BJ (cell line): ENCODE results near the gene ATG7. TPM values are rescaled to one million over a fixed set of nuclear protein-coding genes. Genes with fewer than 3 reads are reported as not detected.

Experiments
- CTCF ChIA-PET: fragments of 350-600 bp; formaldehyde crosslinking; extraction: SDS; loops from one replicate; lab custom pipeline; 2021; ENCODE audit warnings: antibody characterized with exemption, inconsistent platforms; lab: Yijun Ruan, JAX
- POLR2A ChIA-PET: fragments of 300-600 bp; sonication (Branson Sonifier 250); formaldehyde crosslinking; extraction: SDS; loops from one replicate; lab custom pipeline; 2021; ENCODE audit warnings: antibody characterized with exemption; lab: Charles Lee
- DNase-seq: peaks from one replicate; pipeline ENCODE4 v3.0.0-alpha.2; 2011; ENCODE audit warnings: low read depth
- H3K27me3 ChIP-seq: 2 replicates; pipeline ENCODE4 v1.6.0; 2011; ENCODE audit warnings: low read length; ENCODE audit not compliant: control insufficient read depth, insufficient read depth
- H3K36me3 ChIP-seq: 2 replicates; pipeline ENCODE4 v1.5.1; 2011; ENCODE audit warnings: low read length; ENCODE audit not compliant: control insufficient read depth, insufficient read depth
- H3K4me3 ChIP-seq: 2 replicates; pipeline ENCODE4 v1.5.1; 2011; ENCODE audit warnings: low read depth, mild to moderate bottlenecking, control low read depth, low read length
- CTCF ChIP-seq: IDR thresholded peaks from 2 replicates; pipeline ENCODE4 v1.5.1; 2011; ENCODE audit warnings: low read depth, mild to moderate bottlenecking, control low read depth, inconsistent platforms, low read length, moderate library complexity; ENCODE audit not compliant: insufficient read depth
- polyA plus RNA-seq: library from polyadenylated mRNA; depleted of rRNA; stranded (reverse); fragments of >200 nt; gene quantifications from 2 replicates; pipeline ENCODE4 v1.2.3, GENCODE V29; 2011

Gene ATG7
- polyA plus RNA-seq, 1 experiment, result 26.2 TPM

GRCh38 chr3:11238060-11238459 lies 34.1 kb upstream of the ATG7 start:
- Histone ChIP-seq H3K4me3 (no peak overlapping the region), H3K36me3 (no peaks in the 10 kb centered on the region), H3K27me3 (no peaks in the 10 kb centered on the region)
- ChIA-PET POLR2A (interaction anchor here (0.6 to 1.0 kb wide), 2 partner anchors 34 to 400 kb away, joined by 4 read pairs; partner anchors contain the start of gene ATG7), CTCF (interaction anchor here (0.8 to 2.6 kb wide), 3 partner anchors 27 to 97 kb away, joined by 3 to 24 read pairs (median 4); no protein-coding TSS in a partner anchor)
- TF ChIP-seq CTCF, result no peak
- peak; percentile 88 for DNase-seq

- TF ChIP-seq CTCF, result no peak
- Histone ChIP-seq H3K27me3 (no peaks in the 10 kb centered on the region), H3K36me3 (no peaks in the 10 kb centered on the region), H3K4me3 (no peak overlapping the region)
- DNase-seq, result peak; percentile 80
- POLR2A ChIA-PET, result no interaction called here
- CTCF ChIA-PET, result interaction anchor here (1.7 kb wide), 1 partner anchor 84 kb away, joined by 3 read pairs; no protein-coding TSS in a partner anchor
Measured at GRCh38 chr3:11238880-11239279, 33.3 kb upstream of the ATG7 start.

GRCh38 chr3:11239796-11240195 lies 32.4 kb upstream of the ATG7 start:
- CTCF ChIA-PET, result no interaction called here
- Histone ChIP-seq H3K27me3 (no peaks in the 10 kb centered on the region), H3K4me3 (no peak overlapping the region), H3K36me3 (no peaks in the 10 kb centered on the region)
- DNase-seq, result no peak
- POLR2A ChIA-PET, result no interaction called here
- no peak for TF ChIP-seq CTCF

GRCh38 chr3:11240496-11240895 lies 31.7 kb upstream of the ATG7 start:
- no peak for TF ChIP-seq CTCF
- Histone ChIP-seq H3K36me3 (no peaks in the 10 kb centered on the region), H3K4me3 (no peak overlapping the region), H3K27me3 (no peaks in the 10 kb centered on the region)
- POLR2A ChIA-PET, result no interaction called here
- CTCF ChIA-PET, result no interaction called here
- DNase-seq, result no peak

GRCh38 chr3:11244121-11244677 lies 28.0 kb upstream of the ATG7 start:
- Histone ChIP-seq H3K36me3 (no peaks in the 10 kb centered on the region; the same call in 1 of the 2 replicates), H3K27me3 (no peaks in the 10 kb centered on the region), H3K4me3 (no peak overlapping the region)
- TF ChIP-seq CTCF, result no peak
- ChIA-PET CTCF (interaction anchor here (0.6 to 1.2 kb wide), 4 partner anchors 88 to 1298 kb away, joined by 3 read pairs; no protein-coding TSS in a partner anchor), POLR2A (no interaction called here)
- DNase-seq, result no peak
